GM21360 (cell line): Measurements from ENCODE around the gene A1BG.
A peak's percentile ranks its signal among the peaks of the same experiment; 100 is the strongest.
"Not testable (repeated sequence)": the region's sequence is repeated elsewhere in the genome, so short reads cannot be mapped to it uniquely, and the experiment has no call there.

Experiments used
- ATAC-seq: cut with Tn5 transposase; IDR thresholded peaks from one replicate; pipeline ENCODE4 v1.9.1; 2021; ENCODE audit warnings: mild to moderate bottlenecking, moderate library complexity; ENCODE audit not compliant: unreplicated experiment

Gene A1BG

GRCh38 chr19:58386576-58387337 lies 33.5 kb upstream of the A1BG start, which contains the start of gene RPS5:
Gene RPS5, plus strand, starts transcription at chr19:58387269. Its CDS starts 869 bp downstream, at chr19:58388138.
- ATAC-seq, result peak; percentile 71

GRCh38 chr19:58385891-58386575 lies 32.7 kb upstream of the A1BG start:
- peak; percentile 2 for ATAC-seq

- ATAC-seq, result no peak
These were observed 32.1 kb upstream of the A1BG start for GRCh38 chr19:58385313-58385890.

- no peak for ATAC-seq
These were observed 29.8 kb upstream of the A1BG start for GRCh38 chr19:58382997-58383603.

GRCh38 chr19:58381460-58382212 lies 28.3 kb upstream of the A1BG start:
- ATAC-seq, result no peak

GRCh38 chr19:58380662-58381459 lies 27.6 kb upstream of the A1BG start, which contains the start of gene ZNF837:
Gene ZNF837, minus strand, starts transcription at chr19:58381030. Its CDS starts 11,698 bp downstream, at chr19:58369332.
- ATAC-seq, result peak; percentile 70

- no peak for ATAC-seq
These were observed 26.9 kb upstream of the A1BG start for GRCh38 chr19:58380037-58380661.

- no peak for ATAC-seq
These were observed 26.0 kb upstream of the A1BG start for GRCh38 chr19:58379246-58379645.

- ATAC-seq, result not testable (repeated sequence)
These were observed 23.4 kb upstream of the A1BG start for GRCh38 chr19:58376724-58377123.

GRCh38 chr19:58374200-58374599 lies 20.9 kb upstream of the A1BG start:
- no peak for ATAC-seq

GRCh38 chr19:58372311-58373133 lies 19.2 kb upstream of the A1BG start:
- ATAC-seq, result no peak

- ATAC-seq, result no peak
These were observed 15.5 kb upstream of the A1BG start for GRCh38 chr19:58368561-58369360.

- ATAC-seq, result no peak
These were observed 14.6 kb upstream of the A1BG start for GRCh38 chr19:58367698-58368454.

GRCh38 chr19:58366585-58367430 lies 13.5 kb upstream of the A1BG start:
- no peak for ATAC-seq

GRCh38 chr19:58364146-58364545 lies 10.9 kb upstream of the A1BG start:
- no peak for ATAC-seq
